HCT116 (cell line): ENCODE measurements around the gene FBN1. TPM values are rescaled to one million over a fixed set of nuclear protein-coding genes. Genes with fewer than 3 reads are reported as not detected.

Experiments used
- ATAC-seq: fragments of 200-7000 bp; cut with Tn5 transposase; 2 replicates; pipeline ENCODE4 v1.9.1; 2020; ENCODE audit warnings: mild to moderate bottlenecking, moderate library complexity
- BruUV-seq: library from RNA; stranded (reverse); fragments of 400-500 nt; replicated peaks from 2 replicates; lab custom pipeline; 2021; lab: Mats Ljungman, UMichigan
- CTCF ChIA-PET: fragments of 300-600 bp; sonication (Branson Sonifier 250); formaldehyde crosslinking; loops from one replicate; lab custom pipeline; 2021; ENCODE audit warnings: antibody characterized with exemption; lab: Charles Lee
- POLR2A ChIA-PET: fragments of 300-600, 350-600 bp; sonication (Branson Sonifier 250); formaldehyde crosslinking; loops from one replicate; lab custom pipeline; 2021; ENCODE audit warnings: antibody characterized with exemption; lab: Charles Lee
- RAD21 ChIA-PET, 2 experiments: fragments of 300-600 bp; sonication (Branson Sonifier 250); formaldehyde crosslinking; loops; one replicate each; lab custom pipeline; 2023; ENCODE audit warnings: low total read pairs in 2 of 2; ENCODE audit not compliant: uncharacterized antibody in 2 of 2, unreplicated experiment in 2 of 2, low non-redundant PET in 1 of 2; lab: Charles Lee
- DNase-seq: peaks from one replicate; pipeline ENCODE4 v3.0.0-alpha.2; 2010; ENCODE audit warnings: low read depth, low spot score
- H2AFZ ChIP-seq: fragments of 200-600 bp; shearing (Covaris generic), sonication (generic); 2 replicates; pipeline ENCODE4 v1.6.1; 2017; ENCODE audit warnings: low read depth, mixed run types, mixed read lengths, antibody characterized with exemption, low read length; ENCODE audit not compliant: poor library complexity, severe bottlenecking
- H3K27ac ChIP-seq: 2 replicates; pipeline ENCODE4 v1.5.1; 2012; ENCODE audit warnings: low read depth, low read length
- H3K27me3 ChIP-seq: fragments of 200-600 bp; sonication (generic); 2 replicates; pipeline ENCODE4 v1.6.1; 2016; ENCODE audit warnings: mixed run types, low read length, mixed read lengths; ENCODE audit not compliant: insufficient read depth
- H3K36me3 ChIP-seq, 2 experiments: fragments of 200-500 bp in 1 of 2; fragments of 200-600 bp in 1 of 2; sonication (Bioruptor generic) in 1 of 2; sonication (generic) in 1 of 2; 2 replicates each; pipeline versions ENCODE4 v1.5.1 to v1.6.1; 2014 to 2016; ENCODE audit warnings: low read length in 2 of 2, inconsistent platforms in 1 of 2, mixed read lengths in 1 of 2, mixed run types in 1 of 2; ENCODE audit not compliant: insufficient read depth in 2 of 2, control insufficient read depth in 1 of 2
- H3K4me1 ChIP-seq, 2 experiments: fragments of 200-600 bp in 1 of 2; sonication (generic) in 1 of 2; 2 replicates each; pipeline versions ENCODE4 v1.5.1 to v1.6.1; 2012 to 2017; ENCODE audit warnings: low read length in 2 of 2, inconsistent platforms in 1 of 2, mild to moderate bottlenecking in 1 of 2, mixed read lengths in 1 of 2, mixed run types in 1 of 2, moderate library complexity in 1 of 2; ENCODE audit not compliant: insufficient read depth in 2 of 2, control insufficient read depth in 1 of 2
- H3K4me2 ChIP-seq: fragments of 200-600 bp; sonication (generic); 2 replicates; pipeline ENCODE4 v1.6.1; 2017; ENCODE audit warnings: mixed run types, low read length, mixed read lengths
- H3K4me3 ChIP-seq, 2 experiments: fragments of 200-600 bp in 1 of 2; sonication (generic) in 1 of 2; replicated peaks in 1 of 2; 2 replicates each; pipeline ENCODE4 v1.5.1; 2011 to 2016; ENCODE audit warnings: low read length in 2 of 2, control low read depth in 1 of 2, low read depth in 1 of 2, mild to moderate bottlenecking in 1 of 2, mixed read lengths in 1 of 2, mixed run types in 1 of 2
- H3K79me2 ChIP-seq: fragments of 200-600 bp; sonication (generic); 2 replicates; pipeline ENCODE4 v1.6.1; 2017; ENCODE audit warnings: mild to moderate bottlenecking, mixed run types, low read length, moderate library complexity, mixed read lengths; ENCODE audit not compliant: insufficient read depth
- H3K9ac ChIP-seq: fragments of 200-600 bp; sonication (generic); 2 replicates; pipeline ENCODE4 v1.6.1; 2016; ENCODE audit warnings: low read length, mixed read lengths
- H3K9me2 ChIP-seq: fragments of 200-600 bp; sonication (generic), shearing (Covaris generic); 2 replicates; pipeline ENCODE4 v1.6.1; 2017; ENCODE audit warnings: mixed run types, mild to moderate bottlenecking, moderate library complexity; ENCODE audit not compliant: insufficient read depth
- H3K9me3 ChIP-seq, 2 experiments: fragments of 200-500 bp in 1 of 2; fragments of 200-600 bp in 1 of 2; sonication (Bioruptor generic) in 1 of 2; sonication (generic) in 1 of 2; 2 replicates each; pipeline ENCODE4 v1.6.1; 2014 to 2017; ENCODE audit warnings: low read length in 2 of 2, mixed read lengths in 2 of 2, inconsistent platforms in 1 of 2, low read depth in 1 of 2, mild to moderate bottlenecking in 1 of 2, mixed run types in 1 of 2, moderate library complexity in 1 of 2; ENCODE audit not compliant: control insufficient read depth in 1 of 2, insufficient read depth in 1 of 2
- H4K20me1 ChIP-seq: fragments of 200-600 bp; sonication (generic), shearing (Covaris generic); 2 replicates; pipeline ENCODE4 v1.6.1; 2017; ENCODE audit warnings: mixed run types, mild to moderate bottlenecking, moderate library complexity; ENCODE audit not compliant: insufficient read depth
- ELF1 ChIP-seq: IDR thresholded peaks from 2 replicates; pipeline ENCODE4 v1.6.1; 2012; ENCODE audit warnings: low read depth, borderline replicate concordance
- EZH2phosphoT487 ChIP-seq: fragments of 200-600 bp; IDR thresholded peaks from 2 replicates; pipeline ENCODE4 v1.6.1; 2018; ENCODE audit warnings: antibody characterized with exemption, borderline replicate concordance
- SIN3A ChIP-seq: IDR thresholded peaks from 2 replicates; pipeline ENCODE4 v1.6.1; 2012; ENCODE audit warnings: low read depth
- SRF ChIP-seq: IDR thresholded peaks from 2 replicates; pipeline ENCODE4 v1.6.1; 2012; ENCODE audit warnings: low read depth
- ZNF274 ChIP-seq: fragments of 200-500 bp; sonication (Bioruptor generic); IDR thresholded peaks from 2 replicates; pipeline ENCODE4 v1.6.1; 2014; ENCODE audit warnings: mild to moderate bottlenecking, low read depth, low read length, inconsistent platforms
- intact Hi-C: fragments of 100-400 bp; cut with micrococcal nuclease; formaldehyde crosslinking; loops from 2 replicates; pipeline ENCODE4 v1.10.0; 2022
- total RNA-seq: library from RNA; stranded (reverse); gene quantifications from one replicate; pipeline ENCODE4 v1.2.1, GENCODE V29; 2021; ENCODE audit not compliant: unreplicated experiment
- TF ChIP-seq, protein P1 (sequence below): IDR thresholded peaks from 2 replicates; pipeline ENCODE4 v1.6.1; 2012
- TF ChIP-seq, protein P2 (sequence below): IDR thresholded peaks from 2 replicates; pipeline ENCODE4 v1.6.1; 2012
- TF ChIP-seq, protein P3 (sequence below): IDR thresholded peaks from 2 replicates; pipeline ENCODE4 v1.6.1; 2012; ENCODE audit warnings: low read depth
- TF ChIP-seq, protein P4 (sequence below): IDR thresholded peaks from 2 replicates; pipeline ENCODE4 v1.6.1; 2011; ENCODE audit warnings: mild to moderate bottlenecking, low read length, moderate library complexity; ENCODE audit not compliant: insufficient replicate concordance; ENCODE audit errors: extremely low read depth

Gene FBN1
- total RNA-seq, 1 experiment from 2014 or later = 1.7 TPM

DNA sequence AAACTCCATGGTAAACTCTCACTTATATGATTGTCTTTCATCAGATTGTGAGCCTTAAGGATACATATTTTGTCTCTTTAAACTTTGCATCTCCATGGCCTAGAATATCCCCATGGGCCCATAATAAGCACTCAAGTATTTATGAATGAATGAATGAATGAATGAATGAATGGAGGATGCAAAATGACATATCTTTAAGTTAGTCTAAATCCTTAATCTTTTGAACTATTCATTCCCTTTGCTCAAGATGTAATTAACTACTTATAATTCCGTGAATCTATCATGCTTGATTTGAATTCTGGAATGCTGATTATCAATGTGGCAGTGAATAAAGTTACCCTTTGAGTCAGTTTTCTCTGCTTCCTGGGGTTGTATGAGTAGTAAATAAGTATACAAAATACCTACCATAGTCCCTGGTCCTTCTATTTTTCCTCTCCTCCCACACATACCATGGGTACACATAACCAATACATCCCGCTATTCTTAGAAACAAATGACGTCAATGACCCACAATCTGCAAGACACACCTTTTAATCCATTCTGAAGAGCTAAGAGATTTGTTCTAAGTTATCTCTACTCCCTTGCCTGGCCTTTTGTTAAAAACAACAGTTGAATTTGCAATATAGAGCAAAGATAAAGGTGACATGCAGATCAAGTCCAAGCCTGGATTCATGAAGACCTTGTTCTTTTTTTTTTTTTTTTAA, 94.5 kb downstream of the FBN1 start (continued):
- TF ChIP-seq, protein P1, sequence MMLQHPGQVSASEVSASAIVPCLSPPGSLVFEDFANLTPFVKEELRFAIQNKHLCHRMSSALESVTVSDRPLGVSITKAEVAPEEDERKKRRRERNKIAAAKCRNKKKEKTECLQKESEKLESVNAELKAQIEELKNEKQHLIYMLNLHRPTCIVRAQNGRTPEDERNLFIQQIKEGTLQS = no peak
- TF ChIP-seq EZH2phosphoT487 (no peak), SIN3A (no peak)
- TF ChIP-seq, protein P2, sequence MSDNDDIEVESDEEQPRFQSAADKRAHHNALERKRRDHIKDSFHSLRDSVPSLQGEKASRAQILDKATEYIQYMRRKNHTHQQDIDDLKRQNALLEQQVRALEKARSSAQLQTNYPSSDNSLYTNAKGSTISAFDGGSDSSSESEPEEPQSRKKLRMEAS = no peak
- TF ChIP-seq, protein P3, sequence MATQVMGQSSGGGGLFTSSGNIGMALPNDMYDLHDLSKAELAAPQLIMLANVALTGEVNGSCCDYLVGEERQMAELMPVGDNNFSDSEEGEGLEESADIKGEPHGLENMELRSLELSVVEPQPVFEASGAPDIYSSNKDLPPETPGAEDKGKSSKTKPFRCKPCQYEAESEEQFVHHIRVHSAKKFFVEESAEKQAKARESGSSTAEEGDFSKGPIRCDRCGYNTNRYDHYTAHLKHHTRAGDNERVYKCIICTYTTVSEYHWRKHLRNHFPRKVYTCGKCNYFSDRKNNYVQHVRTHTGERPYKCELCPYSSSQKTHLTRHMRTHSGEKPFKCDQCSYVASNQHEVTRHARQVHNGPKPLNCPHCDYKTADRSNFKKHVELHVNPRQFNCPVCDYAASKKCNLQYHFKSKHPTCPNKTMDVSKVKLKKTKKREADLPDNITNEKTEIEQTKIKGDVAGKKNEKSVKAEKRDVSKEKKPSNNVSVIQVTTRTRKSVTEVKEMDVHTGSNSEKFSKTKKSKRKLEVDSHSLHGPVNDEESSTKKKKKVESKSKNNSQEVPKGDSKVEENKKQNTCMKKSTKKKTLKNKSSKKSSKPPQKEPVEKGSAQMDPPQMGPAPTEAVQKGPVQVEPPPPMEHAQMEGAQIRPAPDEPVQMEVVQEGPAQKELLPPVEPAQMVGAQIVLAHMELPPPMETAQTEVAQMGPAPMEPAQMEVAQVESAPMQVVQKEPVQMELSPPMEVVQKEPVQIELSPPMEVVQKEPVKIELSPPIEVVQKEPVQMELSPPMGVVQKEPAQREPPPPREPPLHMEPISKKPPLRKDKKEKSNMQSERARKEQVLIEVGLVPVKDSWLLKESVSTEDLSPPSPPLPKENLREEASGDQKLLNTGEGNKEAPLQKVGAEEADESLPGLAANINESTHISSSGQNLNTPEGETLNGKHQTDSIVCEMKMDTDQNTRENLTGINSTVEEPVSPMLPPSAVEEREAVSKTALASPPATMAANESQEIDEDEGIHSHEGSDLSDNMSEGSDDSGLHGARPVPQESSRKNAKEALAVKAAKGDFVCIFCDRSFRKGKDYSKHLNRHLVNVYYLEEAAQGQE = no peak

DNA sequence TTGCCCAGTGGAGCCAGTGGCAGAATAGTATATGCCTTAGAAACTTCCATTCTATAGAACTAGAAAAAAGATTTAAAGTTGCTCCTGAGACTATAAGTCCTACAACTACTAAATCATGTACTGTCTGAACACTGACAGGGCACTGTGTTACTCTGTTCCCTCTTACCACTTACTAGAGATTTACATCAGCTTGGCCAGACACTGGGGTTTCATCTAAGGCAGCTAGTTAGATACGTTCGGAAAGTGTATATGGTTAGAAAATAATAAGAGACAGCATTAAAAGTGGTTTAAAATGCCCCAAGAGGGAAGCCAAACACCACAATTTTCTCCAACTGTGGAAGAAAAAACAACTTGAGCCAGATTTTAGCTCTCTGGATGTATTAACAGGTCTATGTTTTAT, 97.1 kb downstream of the FBN1 start:
- ChIA-PET CTCF (no interaction called here), POLR2A (no interaction called here), RAD21 (no interaction called here)
- Histone ChIP-seq H3K4me3 (no peak overlapping the region), H2AFZ (no peak overlapping the region), H3K79me2 (no peaks in the 10 kb centered on the region), H3K27ac (no peak overlapping the region), H3K9ac (no peak overlapping the region), H3K36me3 (no peaks in the 10 kb centered on the region), H3K9me3 (no peaks in the 10 kb centered on the region), H3K4me1 (no peaks in the 10 kb centered on the region), H4K20me1 (no peaks in the 10 kb centered on the region), H3K27me3 (no peaks in the 10 kb centered on the region), H3K4me2 (no peak overlapping the region), H3K9me2 (no peaks in the 10 kb centered on the region)
- intact Hi-C loops = no loop called here
- no TSS peak for BruUV-seq
- ATAC-seq (no peak), DNase-seq (no peak)
- TF ChIP-seq, protein P4, sequence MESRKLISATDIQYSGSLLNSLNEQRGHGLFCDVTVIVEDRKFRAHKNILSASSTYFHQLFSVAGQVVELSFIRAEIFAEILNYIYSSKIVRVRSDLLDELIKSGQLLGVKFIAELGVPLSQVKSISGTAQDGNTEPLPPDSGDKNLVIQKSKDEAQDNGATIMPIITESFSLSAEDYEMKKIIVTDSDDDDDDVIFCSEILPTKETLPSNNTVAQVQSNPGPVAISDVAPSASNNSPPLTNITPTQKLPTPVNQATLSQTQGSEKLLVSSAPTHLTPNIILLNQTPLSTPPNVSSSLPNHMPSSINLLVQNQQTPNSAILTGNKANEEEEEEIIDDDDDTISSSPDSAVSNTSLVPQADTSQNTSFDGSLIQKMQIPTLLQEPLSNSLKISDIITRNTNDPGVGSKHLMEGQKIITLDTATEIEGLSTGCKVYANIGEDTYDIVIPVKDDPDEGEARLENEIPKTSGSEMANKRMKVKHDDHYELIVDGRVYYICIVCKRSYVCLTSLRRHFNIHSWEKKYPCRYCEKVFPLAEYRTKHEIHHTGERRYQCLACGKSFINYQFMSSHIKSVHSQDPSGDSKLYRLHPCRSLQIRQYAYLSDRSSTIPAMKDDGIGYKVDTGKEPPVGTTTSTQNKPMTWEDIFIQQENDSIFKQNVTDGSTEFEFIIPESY = no peak
- TF ChIP-seq ZNF274 (no peak), ELF1 (no peak), SRF (no peak)
